HepG2 (cell line): ENCODE results near the gene NR1H3. TPM values are rescaled to one million over a fixed set of nuclear protein-coding genes. Genes with fewer than 3 reads are reported as not detected.

ENCODE experiments used
- KAT2B ChIP-seq: fragments of 150-350 bp; IDR thresholded peaks from 2 replicates; pipeline ENCODE4 v1.6.1; 2014; ENCODE audit warnings: low read depth, low read length, borderline replicate concordance
- KLF11 ChIP-seq: IDR thresholded peaks from 2 replicates; pipeline ENCODE4 v1.6.1; 2016; ENCODE audit warnings: missing compliant biosample characterization
- MIER2 ChIP-seq: IDR thresholded peaks from 2 replicates; pipeline ENCODE4 v1.6.1; 2016; ENCODE audit warnings: missing biosample characterization, missing genetic modification reagents
- MYC ChIP-seq: sonication (generic); formaldehyde crosslinking; IDR thresholded peaks from 2 replicates; pipeline ENCODE4 v1.9.0; 2021; ENCODE audit warnings: missing genetic modification reagents, borderline replicate concordance
- REST ChIP-seq, 2 experiments: IDR thresholded peaks; 2 replicates each; pipeline ENCODE4 v1.6.1; 2011 to 2012; ENCODE audit warnings: low read length in 2 of 2, borderline replicate concordance in 1 of 2, low read depth in 1 of 2, mild to moderate bottlenecking in 1 of 2, moderate library complexity in 1 of 2
- TIGD3 ChIP-seq: sonication (generic); formaldehyde crosslinking; IDR thresholded peaks from 2 replicates; pipeline ENCODE4 v1.5.1; 2020; ENCODE audit warnings: mild to moderate bottlenecking, missing genetic modification reagents, borderline replicate concordance
- ZEB1 ChIP-seq: IDR thresholded peaks from 2 replicates; pipeline ENCODE4 v1.6.1; 2012; ENCODE audit warnings: mild to moderate bottlenecking, low read depth, inconsistent platforms; ENCODE audit not compliant: insufficient replicate concordance
- ZNF230 ChIP-seq: sonication (generic); formaldehyde crosslinking; IDR thresholded peaks from 2 replicates; pipeline ENCODE4 v1.4.0; 2020; ENCODE audit warnings: mild to moderate bottlenecking, missing genetic modification reagents
- ZNF574 ChIP-seq: sonication (generic); formaldehyde crosslinking; IDR thresholded peaks from 2 replicates; pipeline ENCODE4 v1.4.0; 2020; ENCODE audit warnings: missing genetic modification reagents
- ZNF660 ChIP-seq: sonication (generic); formaldehyde crosslinking; IDR thresholded peaks from 2 replicates; pipeline ENCODE4 v1.5.1; 2020; ENCODE audit warnings: mild to moderate bottlenecking, low read depth, missing genetic modification reagents, borderline replicate concordance
- ZNF891 ChIP-seq: sonication (generic); formaldehyde crosslinking; IDR thresholded peaks from 2 replicates; pipeline ENCODE4 v1.5.0; 2020; ENCODE audit warnings: mild to moderate bottlenecking, missing genetic modification reagents
- ZSCAN12 ChIP-seq: sonication (generic); formaldehyde crosslinking; IDR thresholded peaks from 2 replicates; pipeline ENCODE4 v1.9.0; 2021; ENCODE audit warnings: mild to moderate bottlenecking, missing genetic modification reagents
- ZSCAN29 ChIP-seq: sonication (generic); formaldehyde crosslinking; conservative IDR thresholded peaks from 2 replicates; pipeline ENCODE4 v1.4.0; 2020; ENCODE audit warnings: mild to moderate bottlenecking, missing genetic modification reagents
- polyA plus RNA-seq, 8 experiments: library from polyadenylated mRNA; depleted of rRNA in 3 of 8; stranded (reverse) in 7 of 8; unstranded in 1 of 8; fragments of >200 nt; fragmentation: Illumina TruSeq in 4 of 8; extraction: Trizol in 4 of 8; gene quantifications; 2 replicates each; pipeline versions ENCODE4 v1.2.1 to v1.2.3, GENCODE V29; 2011 to 2016; ENCODE audit warnings: low read depth in 4 of 8, missing spikeins in 1 of 8, mixed read lengths in 1 of 8; ENCODE audit not compliant: insufficient read depth in 1 of 8
- total RNA-seq, 5 experiments: library from RNA; depleted of rRNA; stranded (reverse); fragments of >200 nt; fragmentation: Illumina TruSeq; extraction: Trizol; gene quantifications; 2 replicates each; pipeline ENCODE4 v1.2.3, GENCODE V29; 2016; ENCODE audit warnings: low read depth in 1 of 5
- TF ChIP-seq, protein P1 (sequence below): fragments of 450-650 bp; IDR thresholded peaks from 2 replicates; pipeline ENCODE4 v1.6.1; 2016
- TF ChIP-seq, protein P2 (sequence below): IDR thresholded peaks from 2 replicates; pipeline ENCODE4 v1.6.1; 2016; ENCODE audit warnings: missing biosample characterization, missing genetic modification reagents, low read depth
- TF ChIP-seq, protein P3 (sequence below): sonication (generic); formaldehyde crosslinking; IDR thresholded peaks from 2 replicates; pipeline ENCODE4 v1.8.1; 2022; ENCODE audit warnings: mild to moderate bottlenecking, missing genetic modification reagents

Gene NR1H3
- total and polyA plus RNA-seq, 2 of the 13 experiments (the other 11 are each of a cell fraction or from before 2014, with no cell fraction given) = 41.8 to 102 TPM

DNA sequence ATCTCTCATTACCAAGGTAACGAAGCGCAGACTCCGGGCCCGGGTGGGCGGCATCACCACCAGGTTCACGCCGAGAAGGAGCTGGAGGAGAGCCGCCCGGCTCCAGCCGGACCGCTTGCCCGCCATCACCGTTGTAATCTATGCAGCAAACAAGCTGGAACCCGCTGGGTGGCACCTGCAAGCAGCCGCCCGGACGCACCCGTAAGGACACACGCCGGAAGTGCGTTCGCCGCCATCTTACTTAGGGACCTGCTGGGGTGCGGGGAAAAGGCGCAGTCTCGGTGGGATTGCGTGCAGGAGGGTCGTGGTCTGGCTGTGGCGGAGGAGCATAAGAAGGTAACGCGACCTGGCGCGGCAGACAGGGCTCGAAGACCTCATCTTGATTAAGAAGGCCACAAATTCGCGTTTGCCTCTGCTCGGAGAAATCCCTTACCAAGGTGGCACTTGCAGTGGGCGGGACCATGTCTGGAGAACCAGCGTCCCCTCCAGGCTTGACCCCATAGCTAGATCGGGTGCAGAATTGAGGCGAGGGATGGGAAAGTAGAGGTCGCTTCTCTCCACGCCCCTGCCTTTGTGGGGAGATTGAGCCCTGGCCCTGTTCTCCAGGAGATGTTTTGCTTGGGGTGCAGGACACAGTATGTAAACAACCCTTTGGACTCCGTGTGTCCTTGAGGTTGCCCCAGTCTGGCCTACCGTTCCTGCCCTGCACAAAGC is 9.0 kb upstream of the NR1H3 start, which contains the start of gene ACP2 (continued):
- TF ChIP-seq ZNF230 (CRISPR knock-in tag) = no peak; the same call in 1 of the 2 replicates
- peak; percentile 76; the same call in 1 of the 2 replicates for TF ChIP-seq ZSCAN29
- TF ChIP-seq, protein P1, sequence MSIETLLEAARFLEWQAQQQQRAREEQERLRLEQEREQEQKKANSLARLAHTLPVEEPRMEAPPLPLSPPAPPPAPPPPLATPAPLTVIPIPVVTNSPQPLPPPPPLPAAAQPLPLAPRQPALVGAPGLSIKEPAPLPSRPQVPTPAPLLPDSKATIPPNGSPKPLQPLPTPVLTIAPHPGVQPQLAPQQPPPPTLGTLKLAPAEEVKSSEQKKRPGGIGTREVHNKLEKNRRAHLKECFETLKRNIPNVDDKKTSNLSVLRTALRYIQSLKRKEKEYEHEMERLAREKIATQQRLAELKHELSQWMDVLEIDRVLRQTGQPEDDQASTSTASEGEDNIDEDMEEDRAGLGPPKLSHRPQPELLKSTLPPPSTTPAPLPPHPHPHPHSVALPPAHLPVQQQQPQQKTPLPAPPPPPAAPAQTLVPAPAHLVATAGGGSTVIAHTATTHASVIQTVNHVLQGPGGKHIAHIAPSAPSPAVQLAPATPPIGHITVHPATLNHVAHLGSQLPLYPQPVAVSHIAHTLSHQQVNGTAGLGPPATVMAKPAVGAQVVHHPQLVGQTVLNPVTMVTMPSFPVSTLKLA = no peak
- TF ChIP-seq ZSCAN12 (CRISPR knock-in tag) = peak; percentile 89; the same call in 1 of the 2 replicates
- no peak for TF ChIP-seq KLF11 (CRISPR knock-in tag)
- TF ChIP-seq MYC (CRISPR knock-in tag) = peak; percentile 91
- peak; percentile 95 for TF ChIP-seq ZNF574
- TF ChIP-seq MIER2 (CRISPR knock-in tag) = no peak
- TF ChIP-seq ZNF660 (CRISPR knock-in tag) = no peak
- peak in 1 of 2 experiments; percentile 82; a peak in 2 of 4 replicates for TF ChIP-seq REST (IDR thresholded peaks at IDR 0.05; ENCODE audit: borderline replicate concordance in 1 of 2, low read depth in 1 of 2, low read length in 2 of 2)
- no peak for TF ChIP-seq ZEB1
- no peak for TF ChIP-seq KAT2B
- TF ChIP-seq, protein P2, sequence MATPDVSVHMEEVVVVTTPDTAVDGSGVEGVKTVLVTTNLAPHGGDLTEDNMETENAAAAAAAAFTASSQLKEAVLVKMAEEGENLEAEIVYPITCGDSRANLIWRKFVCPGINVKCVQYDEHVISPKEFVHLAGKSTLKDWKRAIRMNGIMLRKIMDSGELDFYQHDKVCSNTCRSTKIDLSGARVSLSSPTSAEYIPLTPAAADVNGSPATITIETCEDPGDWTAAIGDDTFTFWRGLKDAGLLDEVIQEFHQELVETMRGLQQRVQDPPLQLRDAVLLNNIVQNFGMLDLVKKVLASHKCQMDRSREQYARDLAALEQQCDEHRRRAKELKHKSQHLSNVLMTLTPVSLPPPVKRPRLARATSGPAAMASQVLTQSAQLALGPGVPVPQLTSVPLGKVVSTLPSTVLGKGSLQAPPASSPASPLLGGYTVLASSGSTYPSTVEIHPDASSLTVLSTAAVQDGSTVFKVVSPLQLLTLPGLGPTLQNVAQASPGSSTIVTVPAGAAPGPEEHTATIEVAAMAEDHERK (CRISPR knock-in tag) = peak; percentile 74
- TF ChIP-seq, protein P3, sequence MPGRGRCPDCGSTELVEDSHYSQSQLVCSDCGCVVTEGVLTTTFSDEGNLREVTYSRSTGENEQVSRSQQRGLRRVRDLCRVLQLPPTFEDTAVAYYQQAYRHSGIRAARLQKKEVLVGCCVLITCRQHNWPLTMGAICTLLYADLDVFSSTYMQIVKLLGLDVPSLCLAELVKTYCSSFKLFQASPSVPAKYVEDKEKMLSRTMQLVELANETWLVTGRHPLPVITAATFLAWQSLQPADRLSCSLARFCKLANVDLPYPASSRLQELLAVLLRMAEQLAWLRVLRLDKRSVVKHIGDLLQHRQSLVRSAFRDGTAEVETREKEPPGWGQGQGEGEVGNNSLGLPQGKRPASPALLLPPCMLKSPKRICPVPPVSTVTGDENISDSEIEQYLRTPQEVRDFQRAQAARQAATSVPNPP (CRISPR knock-in tag) = peak; percentile 58; the same call in 1 of the 2 replicates
- no peak for TF ChIP-seq TIGD3 (CRISPR knock-in tag)
- TF ChIP-seq ZNF891 (CRISPR knock-in tag) = peak; percentile 99
